ENCODE data around the gene MACROD2. TPM values are rescaled to one million over a fixed set of nuclear protein-coding genes. Genes with fewer than 3 reads are reported as not detected.

Gene MACROD2
- total and polyA plus RNA-seq, 8 donors, result 0.78 to 31.3 (median 10.9) TPM; not detected in 1

GRCh38 chr20:15734052-15734451 is 1738.7 kb downstream of the MACROD2 start:
- Histone ChIP-seq H3K27me3 (no peaks in the 10 kb centered on the region), H3K9me3 (no peaks in the 10 kb centered on the region), H3K27ac (no peak overlapping the region), H3K36me3 (no peaks in the 10 kb centered on the region), H3K4me3 (no peak overlapping the region), H3K4me1 (no peaks in the 10 kb centered on the region)
- 71 to 81% (median 73%) methylated on average over 4 of the region's 4 CpGs for WGBS, 5 donors
- no peak for DNase-seq
- intact Hi-C loops (cut with DNase I; ENCODE audit: low total_unique reads), result no loop called here
- TF ChIP-seq, protein P1, sequence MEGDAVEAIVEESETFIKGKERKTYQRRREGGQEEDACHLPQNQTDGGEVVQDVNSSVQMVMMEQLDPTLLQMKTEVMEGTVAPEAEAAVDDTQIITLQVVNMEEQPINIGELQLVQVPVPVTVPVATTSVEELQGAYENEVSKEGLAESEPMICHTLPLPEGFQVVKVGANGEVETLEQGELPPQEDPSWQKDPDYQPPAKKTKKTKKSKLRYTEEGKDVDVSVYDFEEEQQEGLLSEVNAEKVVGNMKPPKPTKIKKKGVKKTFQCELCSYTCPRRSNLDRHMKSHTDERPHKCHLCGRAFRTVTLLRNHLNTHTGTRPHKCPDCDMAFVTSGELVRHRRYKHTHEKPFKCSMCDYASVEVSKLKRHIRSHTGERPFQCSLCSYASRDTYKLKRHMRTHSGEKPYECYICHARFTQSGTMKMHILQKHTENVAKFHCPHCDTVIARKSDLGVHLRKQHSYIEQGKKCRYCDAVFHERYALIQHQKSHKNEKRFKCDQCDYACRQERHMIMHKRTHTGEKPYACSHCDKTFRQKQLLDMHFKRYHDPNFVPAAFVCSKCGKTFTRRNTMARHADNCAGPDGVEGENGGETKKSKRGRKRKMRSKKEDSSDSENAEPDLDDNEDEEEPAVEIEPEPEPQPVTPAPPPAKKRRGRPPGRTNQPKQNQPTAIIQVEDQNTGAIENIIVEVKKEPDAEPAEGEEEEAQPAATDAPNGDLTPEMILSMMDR (IDR thresholded peaks at IDR 0.05), result no peak
- TF ChIP-seq POLR2AphosphoS5 (IDR thresholded peaks at IDR 0.05) (no peak), EP300 (IDR thresholded peaks at IDR 0.05) (no peak), POLR2A (IDR thresholded peaks at IDR 0.05) (no peak)

DNA sequence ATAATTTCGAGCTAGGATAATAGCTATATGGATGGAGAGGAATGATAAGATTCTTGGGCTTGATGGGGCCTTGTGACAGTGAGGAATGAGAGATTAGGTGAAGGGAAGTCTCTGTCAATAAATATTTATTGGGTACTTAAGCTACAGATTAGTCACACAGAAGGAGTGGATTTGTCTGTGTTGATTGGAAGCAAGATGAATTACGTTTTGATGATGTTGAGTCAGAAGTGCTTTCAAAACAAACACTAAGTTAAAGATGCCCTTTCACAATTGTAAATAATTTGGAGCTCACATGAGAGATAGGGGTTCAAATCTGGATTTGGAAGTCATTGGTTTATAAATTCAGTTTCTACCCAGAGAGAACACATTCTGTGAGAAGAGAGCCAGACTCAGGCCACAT is 1743.7 kb downstream of the MACROD2 start:
- H3K36me3 ChIP-seq, result no peaks in the 10 kb centered on the region
- 50 to 71% (median 64%) methylated on average over 2 of the region's 2 CpGs for WGBS, 5 donors

GRCh38 chr20:15740046-15740775 is 1744.9 kb downstream of the MACROD2 start:
- no peak for DNase-seq
- Histone ChIP-seq H3K9me3 (no peaks in the 10 kb centered on the region), H3K27ac (no peak overlapping the region), H3K27me3 (no peaks in the 10 kb centered on the region), H3K4me1 (no peaks in the 10 kb centered on the region), H3K36me3 (no peaks in the 10 kb centered on the region), H3K4me3 (no peak overlapping the region)
- 83 to 94% (median 86%) methylated on average over 3 of the region's 3 CpGs for WGBS, 5 donors
- TF ChIP-seq, protein P1 (IDR thresholded peaks at IDR 0.05), result no peak
- TF ChIP-seq EP300 (IDR thresholded peaks at IDR 0.05), result no peak
- TF ChIP-seq POLR2AphosphoS5 (IDR thresholded peaks at IDR 0.05), result no peak
- TF ChIP-seq POLR2A (IDR thresholded peaks at IDR 0.05), result no peak
- intact Hi-C loops (cut with DNase I; ENCODE audit: low total_unique reads), result no loop called here

More for the DNA sequence above, 1743.7 kb downstream of the MACROD2 start:
- TF ChIP-seq POLR2A (IDR thresholded peaks at IDR 0.05), result no peak
- no peak for TF ChIP-seq EP300 (IDR thresholded peaks at IDR 0.05)
- TF ChIP-seq POLR2AphosphoS5 (IDR thresholded peaks at IDR 0.05), result no peak
- TF ChIP-seq, protein P1 (IDR thresholded peaks at IDR 0.05), result no peak
- H3K4me1 ChIP-seq, result no peaks in the 10 kb centered on the region
- intact Hi-C loops (cut with DNase I; ENCODE audit: low total_unique reads), result no loop called here
- no peaks in the 10 kb centered on the region for H3K9me3 ChIP-seq
- no peaks in the 10 kb centered on the region for H3K27me3 ChIP-seq
- no peak for DNase-seq
- H3K4me3 ChIP-seq, result no peak overlapping the region
- H3K27ac ChIP-seq, result no peak overlapping the region

DNA sequence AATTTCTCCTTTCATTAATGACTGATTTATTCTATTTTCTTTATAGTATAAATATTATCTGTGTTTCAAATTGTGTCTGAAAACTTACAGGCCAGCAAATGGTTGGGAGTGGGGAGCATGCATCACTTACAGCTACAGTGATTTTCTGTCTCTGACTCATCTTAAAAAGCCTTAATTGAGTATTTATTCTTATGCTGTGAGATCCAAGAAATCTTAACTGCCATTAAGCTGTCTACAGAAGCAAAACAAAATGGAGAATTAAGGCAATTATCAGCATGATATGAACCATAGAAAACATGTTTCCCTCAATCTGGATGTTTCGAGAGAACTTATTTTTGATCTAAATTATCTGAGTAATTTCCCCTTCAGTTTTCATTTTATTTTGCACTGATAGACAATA is 1746.8 kb downstream of the MACROD2 start:
- 88 to 98% (median 93%) methylated on average over 1 of the region's 1 CpG for WGBS, 5 donors
- Histone ChIP-seq H3K4me1 (no peaks in the 10 kb centered on the region), H3K27me3 (no peaks in the 10 kb centered on the region), H3K27ac (no peak overlapping the region), H3K9me3 (peaks cover 0 to 3% (median under 1%) of the 10 kb centered on the region in 4 donors), H3K4me3 (no peak overlapping the region), H3K36me3 (no peaks in the 10 kb centered on the region)
- intact Hi-C loops (cut with DNase I; ENCODE audit: low total_unique reads), result no loop called here
- DNase-seq, result no peak
- no peak for TF ChIP-seq POLR2A (IDR thresholded peaks at IDR 0.05)
- TF ChIP-seq, protein P1 (IDR thresholded peaks at IDR 0.05), result no peak
- no peak for TF ChIP-seq EP300 (IDR thresholded peaks at IDR 0.05)
- TF ChIP-seq POLR2AphosphoS5 (IDR thresholded peaks at IDR 0.05), result no peak
